ENCODE data around the gene UTP18.
"Not testable (repeated sequence)": the region's sequence is repeated elsewhere in the genome, so short reads cannot be mapped to it uniquely, and the experiment has no call there.

UTP18 gene

DNA sequence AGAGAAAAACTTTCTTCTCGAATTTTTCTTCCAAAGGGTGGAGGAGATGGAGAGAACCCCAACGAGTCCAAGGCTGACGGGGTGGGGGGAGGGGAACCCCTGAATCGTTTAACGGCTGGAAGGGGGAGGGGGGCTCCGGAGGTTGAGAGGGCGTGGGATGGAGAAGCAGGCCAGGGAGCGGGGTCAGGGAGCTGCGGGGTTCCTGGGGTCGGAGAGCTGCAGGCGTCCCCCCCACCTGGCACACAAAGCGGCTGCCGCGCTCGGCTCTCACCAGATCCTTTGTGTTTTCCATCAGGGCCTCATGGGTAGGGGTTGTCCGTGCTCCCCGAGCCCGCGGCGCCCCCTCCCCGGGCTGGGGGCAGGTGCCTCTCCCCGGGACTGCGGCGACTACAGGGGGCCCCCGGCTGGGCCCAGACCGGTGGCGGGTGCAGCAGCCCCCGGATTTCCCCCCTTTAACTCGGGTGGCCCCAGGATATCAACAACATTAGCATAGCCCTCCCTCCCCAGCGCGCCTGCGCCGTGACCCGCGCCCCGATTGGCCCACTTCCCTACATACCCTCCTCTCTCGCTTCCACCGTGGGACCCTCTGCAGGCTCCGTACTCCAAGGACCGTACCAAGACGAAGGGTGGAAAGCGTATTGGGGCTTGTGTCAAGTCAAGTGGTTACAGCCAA is 646 bp upstream of the UTP18 start, which contains the start of gene MBTD1:
MBTD1 (minus strand) TSS at position 486 of the 673 bp plus-strand sequence. CDS start 34,888 bp downstream, outside the sequence.
- DNase-seq, result peak; percentile 99

DNA sequence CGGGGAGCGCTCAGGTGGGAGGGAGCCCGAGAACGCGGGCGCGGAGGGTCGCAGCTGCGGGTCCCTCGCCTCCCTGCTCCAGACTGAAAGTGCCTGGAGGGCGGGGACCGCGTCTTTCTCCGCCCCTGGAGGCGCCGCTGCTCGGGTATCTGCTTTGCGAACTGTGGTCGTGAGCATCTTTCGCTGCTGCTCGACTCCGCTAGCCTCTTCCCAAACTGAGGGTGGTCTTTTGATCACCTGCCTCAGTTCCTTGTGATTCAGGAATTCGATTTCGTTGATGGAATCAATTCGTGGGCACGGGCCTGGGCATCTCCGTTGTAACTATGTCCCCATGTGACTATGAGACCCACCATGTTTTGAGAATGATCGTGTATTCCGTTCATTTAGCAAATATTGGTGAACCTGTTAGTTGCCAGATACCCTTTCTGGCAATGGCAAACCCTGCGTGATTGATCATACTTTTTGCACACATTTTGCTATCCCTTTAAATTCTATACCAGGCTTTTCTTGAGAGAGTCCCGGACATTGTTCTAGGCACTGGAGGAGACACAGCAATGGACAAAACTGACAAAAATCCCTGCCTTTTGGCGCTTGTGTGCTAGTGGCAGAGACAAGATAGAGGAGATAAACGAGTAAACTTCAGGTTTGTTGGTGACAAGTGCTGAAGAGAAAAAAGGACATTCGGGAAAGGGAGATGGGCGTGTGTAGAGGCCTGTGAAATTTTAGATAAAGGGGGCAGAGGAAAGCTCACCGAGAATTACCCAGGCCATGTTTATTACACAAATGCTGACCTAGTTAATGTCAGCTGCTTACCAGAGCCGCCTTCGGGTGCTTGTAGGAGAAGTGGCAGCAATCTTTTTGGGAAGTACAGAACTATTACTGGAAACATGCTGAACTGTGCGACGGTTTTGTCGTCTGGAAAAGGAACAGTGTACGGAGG is 948 bp downstream of the UTP18 start:
- peak; percentile 23 for DNase-seq

DNA sequence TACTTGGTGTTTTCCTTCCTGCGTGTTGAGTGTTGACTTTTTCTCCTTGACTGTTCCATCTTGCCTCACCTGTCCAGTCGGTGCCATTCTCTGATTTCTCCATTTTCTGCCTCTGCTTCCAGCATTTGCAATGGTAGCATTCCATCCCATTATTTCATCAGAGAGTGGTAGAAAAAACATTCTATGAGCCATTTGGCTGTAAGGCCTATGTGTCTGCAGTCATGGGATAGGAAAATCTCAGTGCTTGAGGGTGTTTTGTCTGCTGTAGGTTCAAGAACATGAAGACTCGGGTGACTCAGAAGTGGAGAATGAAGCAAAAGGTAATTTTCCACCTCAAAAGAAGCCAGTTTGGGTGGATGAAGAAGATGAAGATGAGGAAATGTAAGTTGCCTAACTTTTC is 2.7 kb downstream of the UTP18 start:
- no peak for DNase-seq

DNA sequence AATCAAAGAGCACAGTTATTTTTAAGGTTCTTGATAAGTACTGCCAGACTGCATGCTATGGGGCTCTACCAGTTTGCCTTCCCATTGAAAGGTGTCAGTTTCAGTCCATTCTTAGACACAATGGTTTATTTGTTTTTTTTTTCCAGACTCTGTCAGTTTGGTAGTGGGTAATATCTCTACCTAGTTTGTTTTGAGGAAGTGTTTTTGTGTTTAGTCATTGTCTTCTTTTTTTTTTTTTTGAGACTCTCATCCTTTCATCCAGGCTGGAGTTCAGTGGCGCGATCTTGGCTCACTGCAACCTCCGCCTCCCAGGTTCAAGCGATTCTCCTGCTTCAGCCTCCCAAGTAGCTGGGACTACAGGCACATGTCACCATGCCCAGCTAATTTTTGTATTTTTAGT is 4.1 kb downstream of the UTP18 start:
- peak; percentile 11 for DNase-seq

DNA sequence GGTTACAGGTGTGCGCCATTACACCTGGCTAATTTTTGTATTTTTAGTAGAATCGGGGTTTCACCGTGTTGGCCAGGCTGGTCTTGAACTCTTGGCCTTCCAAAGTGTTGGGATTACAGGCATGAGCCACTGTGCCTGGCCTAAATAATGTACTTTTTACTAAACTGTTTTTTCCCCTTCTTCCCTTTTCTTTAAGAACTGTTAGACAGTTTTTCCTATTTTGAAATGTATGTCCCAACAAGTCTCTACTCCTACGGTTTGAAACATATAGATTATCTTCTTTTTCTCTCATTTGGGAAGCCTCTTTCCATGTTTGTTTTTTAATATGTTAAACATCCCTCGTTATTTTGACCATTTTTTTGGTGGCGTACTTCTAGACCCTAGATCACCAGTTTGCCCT is 9.6 kb downstream of the UTP18 start:
- DNase-seq, result no peak

DNA sequence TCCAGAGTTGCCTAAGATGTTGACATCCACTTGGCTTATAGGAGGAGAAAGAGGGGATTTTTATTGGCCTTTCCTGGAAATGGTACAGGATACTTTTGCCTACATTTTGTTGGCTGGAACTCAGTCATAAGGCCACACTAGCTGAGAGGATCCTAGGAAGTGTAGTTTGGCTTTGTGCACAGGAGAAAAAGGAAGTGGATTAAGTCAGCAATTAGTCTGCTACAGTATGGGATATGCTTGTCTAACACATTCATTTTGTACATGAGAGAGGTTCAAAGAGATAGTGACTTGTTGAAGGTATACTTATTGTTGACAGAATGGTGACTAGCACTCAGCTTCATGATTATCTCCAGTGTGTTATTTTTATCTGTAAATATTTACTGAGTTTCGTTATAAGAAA is 10.3 kb downstream of the UTP18 start:
- DNase-seq, result peak; percentile 9

DNA sequence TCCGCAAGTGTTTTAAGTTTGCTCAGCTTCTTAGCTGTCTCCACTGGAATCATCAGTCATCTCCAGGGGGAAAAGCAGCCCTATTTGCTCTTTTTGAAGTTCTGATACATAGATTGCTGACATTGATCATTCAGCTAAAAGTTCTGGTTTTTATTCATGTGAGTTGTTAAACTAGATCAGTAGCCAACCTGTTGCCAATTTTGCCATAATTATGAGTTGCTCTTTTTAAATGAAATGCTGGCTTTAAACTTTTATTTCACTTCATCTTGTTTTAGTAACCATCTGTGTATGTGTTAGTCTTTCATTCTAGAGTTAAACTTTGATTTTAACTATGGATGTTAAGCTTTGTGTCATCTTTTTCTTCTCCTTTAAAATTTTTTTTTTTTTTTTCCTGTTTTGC is 12.5 kb downstream of the UTP18 start:
- no peak for DNase-seq

DNA sequence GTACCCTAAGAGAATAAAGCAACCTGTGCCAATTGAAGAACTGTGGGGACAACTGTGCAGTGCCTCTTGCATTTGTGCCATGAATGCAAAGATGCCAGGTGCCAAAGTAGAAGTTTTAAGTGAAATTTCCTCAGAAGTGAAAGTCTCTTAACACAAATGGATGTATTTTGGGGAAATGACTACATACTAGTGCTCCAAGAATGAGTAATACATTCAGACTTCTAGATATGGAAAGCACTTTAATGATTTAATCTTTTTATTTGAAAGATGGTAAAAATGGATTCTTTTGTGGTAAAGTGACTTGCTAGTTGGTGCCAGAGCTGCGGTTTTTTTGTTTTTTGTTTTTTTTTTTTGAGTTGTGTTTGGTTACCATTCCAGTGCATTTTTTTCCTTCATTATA is 15.0 kb downstream of the UTP18 start:
- no peak for DNase-seq

DNA sequence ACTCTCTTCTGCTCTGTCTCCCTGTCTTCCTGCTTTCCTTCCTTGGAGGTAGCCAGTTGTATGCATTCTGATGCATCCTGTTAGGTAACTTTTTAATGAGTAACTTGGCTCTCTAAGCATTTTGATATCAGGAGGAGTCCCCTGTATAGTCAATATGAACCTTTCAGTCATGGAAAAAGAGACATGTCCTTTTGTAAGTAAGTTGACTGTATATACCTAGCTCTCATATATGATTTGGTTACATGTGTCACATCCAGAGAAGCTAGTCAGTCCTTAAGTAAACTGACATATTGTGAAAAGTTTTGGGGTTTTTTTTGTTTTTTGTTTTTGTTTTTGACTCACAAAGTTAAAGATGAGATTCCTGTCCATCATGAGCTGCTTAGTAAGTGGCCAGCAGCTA is 18.8 kb downstream of the UTP18 start:
- no peak for DNase-seq

DNA sequence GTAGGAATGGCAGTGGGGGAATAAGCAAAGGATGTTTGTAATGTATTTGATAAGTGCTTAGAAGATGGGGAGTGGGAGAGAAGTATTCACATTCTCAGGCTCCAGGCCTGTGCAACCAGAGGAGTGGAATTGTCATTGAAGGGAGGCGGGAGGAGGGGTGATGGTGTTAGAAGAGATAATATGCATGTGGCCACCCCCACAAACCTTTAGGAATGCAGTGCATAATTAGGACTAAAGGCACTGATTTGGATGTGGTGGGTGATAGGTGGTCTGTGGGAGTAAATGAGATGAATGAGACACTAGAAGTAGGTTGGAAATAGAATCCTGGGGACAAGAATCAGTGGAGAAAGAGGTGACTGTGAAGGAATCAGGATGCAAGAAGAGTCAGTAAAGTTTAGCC is 27.1 kb downstream of the UTP18 start:
- no peak for DNase-seq

DNA sequence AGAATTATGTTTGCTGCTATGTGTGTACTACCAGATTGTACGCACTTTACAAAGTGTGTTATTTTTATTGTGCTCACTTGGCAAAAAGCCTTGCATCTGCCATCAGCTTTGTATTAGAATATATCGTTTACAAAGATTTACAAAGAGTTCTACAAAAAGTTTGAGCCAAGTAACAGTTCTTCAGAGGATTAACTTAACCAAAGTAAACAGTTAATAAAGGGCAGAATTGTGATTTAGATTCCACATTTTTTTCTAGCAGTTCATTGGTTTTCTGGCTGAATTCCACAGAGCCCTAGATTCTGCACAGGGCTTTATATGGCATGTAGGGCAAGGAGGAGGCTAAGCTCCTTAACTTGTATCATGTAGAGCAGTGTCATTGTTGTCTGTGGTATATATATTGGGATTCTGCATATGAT is 29.4 kb downstream of the UTP18 start:
- no peak for DNase-seq

DNA sequence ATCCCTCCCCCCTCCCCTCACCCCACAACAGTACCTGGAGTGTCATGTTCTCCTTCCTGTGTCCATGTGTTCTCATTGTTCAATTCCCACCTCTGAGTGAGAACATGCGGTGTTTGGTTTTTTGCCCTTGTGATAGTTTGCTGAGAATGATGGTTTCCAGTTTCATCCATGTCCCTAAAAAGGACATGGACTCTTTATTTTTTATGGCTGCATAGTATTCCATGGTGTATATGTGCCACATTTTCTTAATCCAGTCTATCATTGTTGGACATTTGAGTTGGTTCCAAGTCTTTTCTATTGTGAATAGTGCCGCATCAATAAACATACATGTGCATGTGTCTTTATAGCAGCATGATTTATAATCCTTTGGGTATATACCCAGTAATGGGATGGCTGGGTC is 34.0 kb downstream of the UTP18 start:
- not testable (repeated sequence) for DNase-seq

DNA sequence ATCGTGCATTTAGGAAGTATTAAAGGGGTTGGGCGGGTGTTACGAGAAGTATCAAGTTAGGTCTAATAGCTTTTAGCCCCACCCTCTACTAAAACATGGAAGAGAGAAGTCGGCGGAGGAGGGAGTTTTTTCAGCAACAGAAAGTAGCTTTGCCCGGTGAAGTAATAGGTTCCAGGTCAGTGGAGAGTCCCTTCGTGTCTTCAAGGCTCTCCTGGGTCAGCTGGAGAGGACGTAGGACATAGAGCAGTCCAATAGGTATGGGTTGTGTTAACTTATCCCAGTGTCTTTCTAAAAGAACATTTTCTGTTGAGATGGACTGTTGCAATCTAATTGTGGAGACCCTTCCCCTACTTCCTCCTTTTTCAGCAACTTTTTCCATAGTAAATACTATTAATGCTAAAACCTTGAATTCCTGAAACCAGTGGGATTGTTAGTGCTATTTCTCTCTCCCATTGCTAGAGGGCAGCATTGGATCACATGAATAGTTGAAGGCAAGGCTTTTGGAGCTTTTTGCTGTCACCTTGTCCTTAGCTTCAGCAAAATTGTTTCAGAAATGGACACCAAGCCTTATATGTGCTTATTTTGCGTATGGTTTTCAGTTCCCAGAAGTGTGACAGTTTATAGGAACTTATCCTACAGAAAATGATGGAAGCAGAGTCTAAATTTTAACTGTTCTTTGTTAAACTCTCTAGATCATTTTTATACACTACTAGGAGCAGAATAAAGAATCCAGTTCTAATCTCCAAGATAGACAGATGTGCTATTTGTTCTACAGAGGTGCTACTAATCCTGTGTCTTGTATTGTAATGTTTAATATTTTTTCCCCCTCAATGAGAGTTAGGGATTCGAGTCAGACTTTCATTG is 38.4 kb downstream of the UTP18 start:
- peak; percentile 78 for DNase-seq

DNA sequence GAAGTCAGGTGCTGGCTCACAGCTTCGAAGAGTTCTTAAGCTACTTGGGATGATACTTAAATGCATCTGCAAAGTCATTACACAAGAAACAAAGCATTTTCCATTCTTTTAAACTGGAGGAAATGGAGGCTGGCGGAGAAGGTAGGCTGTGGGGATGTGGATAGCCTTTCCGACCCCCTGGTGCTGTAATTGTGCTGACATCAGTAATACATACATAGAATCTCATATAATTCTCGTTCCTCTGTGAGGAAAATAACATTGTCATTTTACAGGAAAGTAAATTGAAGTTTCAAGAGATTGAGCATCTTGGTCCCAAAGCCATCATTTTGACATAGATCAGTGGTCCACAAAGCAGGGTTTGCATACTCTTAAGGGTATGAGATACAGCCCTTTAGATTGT is 39.5 kb downstream of the UTP18 start:
- no peak for DNase-seq

DNA sequence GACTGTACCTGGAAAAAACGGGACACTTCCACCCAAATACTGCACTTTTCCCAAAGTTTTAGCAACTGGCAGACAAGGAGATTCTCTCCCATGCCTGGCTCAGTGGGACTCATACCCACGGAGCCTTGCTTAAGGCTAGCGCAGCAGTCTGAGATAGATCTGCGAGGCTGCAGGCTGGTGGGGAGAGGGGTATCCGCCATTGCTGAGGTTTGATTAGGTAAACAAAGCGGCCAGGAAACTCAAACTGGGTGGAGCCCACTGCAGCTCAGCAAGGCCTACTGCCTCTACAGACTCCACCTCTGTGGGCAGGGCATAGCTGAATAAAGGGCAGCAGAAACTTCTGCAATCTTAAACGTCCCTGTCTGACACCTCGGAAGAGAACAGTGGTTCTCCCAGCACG is 44.8 kb downstream of the UTP18 start:
- DNase-seq, result no peak

DNA sequence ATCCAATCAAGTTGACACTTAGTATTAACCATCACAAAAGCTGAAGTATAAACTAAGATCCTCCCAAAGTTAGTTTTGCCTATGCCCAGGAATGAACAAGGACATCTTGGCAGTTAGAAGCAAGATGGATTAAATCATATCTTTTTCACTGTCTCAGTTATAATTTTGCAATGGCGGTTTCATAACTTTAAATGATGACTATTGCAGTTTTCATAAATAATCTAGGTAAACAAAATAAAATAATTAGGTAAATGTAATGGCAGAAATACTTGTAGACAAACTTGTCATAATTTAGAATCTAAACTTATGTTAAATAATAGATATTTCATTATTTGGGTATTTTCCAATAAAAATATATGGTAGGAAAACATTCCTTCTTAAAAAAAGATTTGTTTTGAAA is 51.7 kb downstream of the UTP18 start:
- not testable (repeated sequence) for DNase-seq

DNA sequence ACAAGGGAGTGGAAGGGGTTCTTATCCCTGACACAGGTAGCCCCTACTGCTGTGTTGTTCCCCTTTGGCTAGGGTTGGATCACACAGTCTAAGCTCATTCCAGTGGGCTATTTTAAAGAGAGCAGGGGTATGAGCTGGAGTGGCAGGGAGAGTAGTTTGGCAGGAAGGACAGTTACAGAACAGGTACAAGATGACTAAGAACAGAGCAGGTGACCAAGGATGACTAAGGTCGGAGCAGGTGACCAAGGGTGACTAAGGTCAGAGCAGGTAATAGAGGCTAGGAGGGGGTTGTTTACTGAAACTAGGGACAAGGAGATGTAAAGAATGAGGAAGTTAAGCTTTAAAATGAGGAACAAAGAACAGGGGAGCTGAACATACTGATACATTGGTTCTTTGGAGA is 58.8 kb downstream of the UTP18 start:
- peak; percentile 39 for DNase-seq

DNA sequence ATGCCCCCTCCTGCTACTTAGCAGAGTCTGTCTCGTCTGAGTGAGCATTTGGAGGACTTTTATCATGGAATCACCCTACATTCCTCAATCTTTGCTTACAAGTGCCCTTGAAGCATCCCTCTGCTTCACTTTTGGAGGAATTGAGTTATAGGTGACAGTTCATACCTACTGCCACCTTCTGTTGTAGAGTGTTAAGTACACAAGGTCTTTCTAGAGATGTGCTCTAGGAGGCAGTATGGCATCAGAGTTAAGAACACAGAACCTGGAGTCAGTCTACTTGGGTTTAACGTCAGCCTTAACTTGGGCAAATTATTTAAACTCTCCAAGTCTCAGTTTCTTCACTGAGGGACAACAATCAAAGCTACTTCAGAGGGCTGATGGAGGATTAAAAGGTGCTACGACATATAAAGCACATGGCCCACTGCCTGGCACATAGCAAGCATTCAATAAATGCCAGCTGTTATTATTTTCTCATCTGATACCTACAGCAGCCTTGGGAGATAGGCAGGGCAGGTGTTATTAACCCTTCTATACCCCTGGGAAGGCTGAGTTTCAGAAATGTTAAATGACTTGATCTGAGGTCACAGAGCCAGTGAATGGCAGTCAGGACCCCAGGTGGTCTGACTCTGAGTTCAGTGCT is 62.2 kb downstream of the UTP18 start:
- DNase-seq, result peak; percentile 71

DNA sequence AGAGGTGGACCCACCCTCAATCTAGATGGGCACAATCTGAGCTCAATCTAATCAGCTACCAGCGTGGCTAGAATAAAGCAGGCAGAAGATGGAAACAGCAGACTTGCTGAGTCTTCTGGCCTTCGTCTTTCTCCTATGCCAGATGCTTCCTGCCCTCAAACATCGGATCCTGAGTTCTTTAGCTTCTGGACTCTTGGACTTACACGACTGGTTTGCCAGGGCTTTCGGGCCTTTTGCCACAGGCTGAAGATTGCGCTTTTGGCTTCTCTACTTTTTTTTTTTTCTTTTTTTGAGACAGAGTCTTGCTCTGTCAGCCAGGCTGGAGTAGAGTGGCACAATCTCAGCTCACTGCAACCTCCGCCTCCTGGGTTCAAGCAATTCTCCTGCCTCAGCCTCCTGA is 65.1 kb downstream of the UTP18 start:
- DNase-seq, result no peak

DNA sequence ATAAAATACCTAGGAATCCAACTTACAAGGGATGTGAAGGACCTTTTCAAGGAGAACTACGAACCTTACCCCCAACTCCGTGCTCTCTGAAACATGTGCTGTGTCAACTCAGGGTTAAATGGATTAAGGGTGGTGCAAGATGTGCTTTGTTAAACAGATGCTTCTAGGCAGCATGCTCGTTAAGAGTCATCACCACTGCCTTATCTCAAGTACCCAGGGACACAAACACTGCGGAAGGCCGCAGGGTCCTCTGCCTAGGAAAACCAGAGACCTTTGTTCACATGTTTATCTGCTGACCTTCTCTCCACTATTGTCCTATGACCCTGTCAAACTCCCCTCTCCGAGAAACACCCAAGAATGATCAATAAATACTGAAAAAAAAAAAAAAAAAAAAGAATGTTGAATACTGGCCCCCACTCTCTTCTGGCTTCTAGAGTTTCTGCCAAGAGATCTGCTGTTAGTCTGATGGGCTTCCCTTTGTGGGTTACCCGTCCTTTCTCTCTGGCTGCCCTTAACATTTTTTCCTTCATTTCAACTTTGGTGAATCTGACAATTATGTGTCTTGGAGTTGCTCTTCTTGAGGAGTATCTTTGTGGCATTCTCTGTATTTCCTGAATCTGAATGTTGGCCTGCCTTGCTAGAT is 70.6 kb downstream of the UTP18 start:
- DNase-seq, result not testable (repeated sequence)

DNA sequence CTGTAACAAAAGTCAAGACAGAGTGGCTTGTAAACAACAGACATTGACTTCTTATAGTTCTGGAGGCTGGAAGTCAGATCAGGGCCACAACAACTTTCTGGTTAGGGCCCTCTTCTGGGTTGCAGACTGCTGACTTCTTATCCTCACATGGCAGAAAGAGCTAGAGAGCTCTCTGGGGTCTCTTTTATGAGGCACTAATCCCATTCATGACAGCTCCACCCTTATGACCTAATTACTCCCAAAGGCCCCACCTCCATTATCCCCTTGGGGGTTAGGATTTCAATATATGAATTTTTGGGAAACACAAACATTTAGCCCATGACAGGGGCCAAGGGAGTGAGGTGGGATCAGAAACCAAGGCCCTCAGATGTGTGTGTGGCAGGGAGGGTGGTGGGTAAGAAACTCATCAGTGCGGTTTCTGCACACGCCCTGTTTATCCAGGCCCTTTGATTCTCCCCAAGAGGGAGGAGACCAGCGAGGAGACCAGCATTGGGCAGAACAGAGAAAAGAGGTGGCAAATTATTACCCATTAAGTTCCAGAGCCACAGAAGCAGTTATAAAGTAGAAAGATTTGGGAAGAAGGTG is 74.8 kb downstream of the UTP18 start:
- DNase-seq, result no peak
